ENCODE measurements around the gene PER2.

Gene PER2

GRCh38 chr2:238304116-238304515, 15.7 kb upstream of the PER2 start:
- TF ChIP-seq FOXP2 (optimal IDR thresholded peaks at IDR 0.05; ENCODE audit: borderline replicate concordance, extremely low read depth, extremely low read length, insufficient read depth), result no peak
- TF ChIP-seq SIN3A (IDR thresholded peaks at IDR 0.05; ENCODE audit: borderline replicate concordance, insufficient read depth, low read length), result no peak
- no peak for TF ChIP-seq POLR2AphosphoS5 (IDR thresholded peaks at IDR 0.05; ENCODE audit: low read depth, low read length)
- TF ChIP-seq REST (IDR thresholded peaks at IDR 0.05; ENCODE audit: insufficient read depth in 1 of 2, low read depth in 2 of 2, low read length in 2 of 2), result no peak
- TF ChIP-seq TAF1 (IDR thresholded peaks at IDR 0.05; ENCODE audit: borderline replicate concordance, insufficient read depth, low read length), result no peak

GRCh38 chr2:238302751-238303150, 14.3 kb upstream of the PER2 start:
- TF ChIP-seq TAF1 (IDR thresholded peaks at IDR 0.05; ENCODE audit: borderline replicate concordance, insufficient read depth, low read length) (no peak), POLR2AphosphoS5 (IDR thresholded peaks at IDR 0.05; ENCODE audit: low read depth, low read length) (no peak), REST (IDR thresholded peaks at IDR 0.05; ENCODE audit: insufficient read depth in 1 of 2, low read depth in 2 of 2, low read length in 2 of 2) (no peak), FOXP2 (optimal IDR thresholded peaks at IDR 0.05; ENCODE audit: borderline replicate concordance, extremely low read depth, extremely low read length, insufficient read depth) (no peak), SIN3A (IDR thresholded peaks at IDR 0.05; ENCODE audit: borderline replicate concordance, insufficient read depth, low read length) (no peak)

GRCh38 chr2:238302087-238302486, 13.7 kb upstream of the PER2 start:
- TF ChIP-seq FOXP2 (optimal IDR thresholded peaks at IDR 0.05; ENCODE audit: borderline replicate concordance, extremely low read depth, extremely low read length, insufficient read depth) (no peak), REST (IDR thresholded peaks at IDR 0.05; ENCODE audit: insufficient read depth in 1 of 2, low read depth in 2 of 2, low read length in 2 of 2) (no peak), SIN3A (IDR thresholded peaks at IDR 0.05; ENCODE audit: borderline replicate concordance, insufficient read depth, low read length) (no peak)

- TF ChIP-seq SIN3A (IDR thresholded peaks at IDR 0.05; ENCODE audit: borderline replicate concordance, insufficient read depth, low read length), result no peak
- no peak for TF ChIP-seq REST (IDR thresholded peaks at IDR 0.05; ENCODE audit: insufficient read depth in 1 of 2, low read depth in 2 of 2, low read length in 2 of 2)
- TF ChIP-seq FOXP2 (optimal IDR thresholded peaks at IDR 0.05; ENCODE audit: borderline replicate concordance, extremely low read depth, extremely low read length, insufficient read depth), result no peak
- TF ChIP-seq POLR2AphosphoS5 (IDR thresholded peaks at IDR 0.05; ENCODE audit: low read depth, low read length), result no peak
- no peak for TF ChIP-seq TAF1 (IDR thresholded peaks at IDR 0.05; ENCODE audit: borderline replicate concordance, insufficient read depth, low read length)
Measured at GRCh38 chr2:238299803-238300202, 11.4 kb upstream of the PER2 start.
